Measurements from ENCODE around the gene TGIF2. TPM values are rescaled to one million over a fixed set of nuclear protein-coding genes. Genes with fewer than 3 reads are reported as not detected.

The TGIF2 gene
- total RNA-seq, 1 experiment from 2014 or later: 81.7 TPM

- Histone ChIP-seq H2AFZ (ENCODE audit: low read length) (no peak overlapping the region), H3K4me1 (ENCODE audit: insufficient read depth, low read length) (no peaks in the 10 kb centered on the region), H4K91ac (ENCODE audit: insufficient read length, low read depth, low read length) (no peak overlapping the region), H2BK15ac (ENCODE audit: low read depth, low read length) (no peak overlapping the region), H4K5ac (ENCODE audit: insufficient read length, low read depth, low read length) (no peak overlapping the region), H4K20me1 (ENCODE audit: control insufficient read depth, insufficient read depth, insufficient read length) (no peaks in the 10 kb centered on the region), H3K9me3 (ENCODE audit: control insufficient read depth, low read depth, low read length) (no peaks in the 10 kb centered on the region), H2BK5ac (ENCODE audit: insufficient read length, low read length) (no peak overlapping the region), H3K4ac (ENCODE audit: low read depth, low read length) (no peak overlapping the region), H3K9ac (ENCODE audit: extremely low read depth, insufficient read length, low read length) (no peak overlapping the region), H2BK120ac (ENCODE audit: low read depth, low read length, poor library complexity, severe bottlenecking) (no peak overlapping the region), H4K8ac (replicated peaks; ENCODE audit: insufficient read length, low read depth, low read length) (no peak overlapping the region), H3T11ph (ENCODE audit: low read length) (no peak overlapping the region), H3K79me2 (ENCODE audit: insufficient read depth, low read length) (no peaks in the 10 kb centered on the region), H2BK20ac (ENCODE audit: low read depth, low read length, poor library complexity, severe bottlenecking) (no peak overlapping the region), H3K27ac (ENCODE audit: insufficient read length, low read depth, low read length) (no peak overlapping the region), H2AK5ac (ENCODE audit: insufficient read length, low read length) (no peak overlapping the region), H3K4me2 (ENCODE audit: insufficient read depth, insufficient read length, low read length) (no peak overlapping the region), H3K23me2 (ENCODE audit: insufficient read length, low read depth, low read length, poor library complexity, severe bottlenecking) (no peaks in the 10 kb centered on the region), H3K23ac (ENCODE audit: insufficient read length, low read depth, low read length) (no peak overlapping the region), H3K79me1 (ENCODE audit: insufficient read depth, low read depth, low read length, poor library complexity, severe bottlenecking) (no peaks in the 10 kb centered on the region), H3K56ac (ENCODE audit: insufficient read length, low read depth, low read length) (no peak overlapping the region), H2BK12ac (ENCODE audit: insufficient read length, low read depth, low read length) (no peak overlapping the region), H3K14ac (ENCODE audit: insufficient read depth, low read length) (no peak overlapping the region; the same call in 1 of the 2 replicates), H3K27me3 (ENCODE audit: insufficient read depth, low read length) (no peaks in the 10 kb centered on the region), H3K18ac (ENCODE audit: insufficient read length, low read depth, low read length) (no peak overlapping the region)
- TF ChIP-seq CTCF (conservative IDR thresholded peaks at IDR 0.05): no peak
- peaks cover 0 to 3% of the 10 kb centered on the region in 2 experiments; a peak in 2 of 4 replicates for H3K4me1 Mint-ChIP-seq
- no peaks in the 10 kb centered on the region for H3K9me3 Mint-ChIP-seq
- H3K27me3 Mint-ChIP-seq (ENCODE audit: low read depth): no peaks in the 10 kb centered on the region; the same call in 1 of the 2 replicates
- H3K36me3 Mint-ChIP-seq (ENCODE audit: insufficient read depth in 1 of 3, low read depth in 3 of 3): peaks cover 16 to 51% (median 48%) of the 10 kb centered on the region in 3 experiments
- DNase-seq: no peak
- WGBS (ENCODE audit: extremely low coverage, insufficient read length, low lambda C conversion rate): no CpG with 5 or more reads among the region's 29 CpGs
- H3K4me3 Mint-ChIP-seq: no peak overlapping the region
- peak overlapping the region in 2 of 3 experiments; percentile 14 to 49; a peak in 3 of 7 replicates for H3K27ac Mint-ChIP-seq
Measured at GRCh38 chr20:36526521-36527011, 46.8 kb upstream of the TGIF2 start.
